Muscle of arm (tissue), 14 donors: Measurements from ENCODE around the gene REP15. TPM values are rescaled to one million over a fixed set of nuclear protein-coding genes. Genes with fewer than 3 reads are reported as not detected.
"Not testable (repeated sequence)": the region's sequence is repeated elsewhere in the genome, so short reads cannot be mapped to it uniquely, and the experiment has no call there.

Source experiments
- DNase-seq: peaks from one replicate; pipeline ENCODE4 v3.0.0-alpha.2; 2013
- long read RNA-seq, 11 donors: transcript quantifications; one replicate each; lab custom pipeline, GENCODE V29; 2026
- polyA plus RNA-seq, 12 donors: library from polyadenylated mRNA; unstranded; fragments of 120-200 nt; gene quantifications; one replicate each; pipeline ENCODE4 v1.2.1, GENCODE V29; 2013; ENCODE audit not compliant: insufficient read length in 12 of 12

Gene REP15, protein sequence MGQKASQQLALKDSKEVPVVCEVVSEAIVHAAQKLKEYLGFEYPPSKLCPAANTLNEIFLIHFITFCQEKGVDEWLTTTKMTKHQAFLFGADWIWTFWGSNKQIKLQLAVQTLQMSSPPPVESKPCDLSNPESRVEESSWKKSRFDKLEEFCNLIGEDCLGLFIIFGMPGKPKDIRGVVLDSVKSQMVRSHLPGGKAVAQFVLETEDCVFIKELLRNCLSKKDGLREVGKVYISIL
- 1 to 10 TPM in 10 of 12 donors, not detected in 2; 1.1 to 2.3 (median 1.7) TPM for polyA plus RNA-seq
- long read RNA-seq, donor 1, transcript REP15-201 (1 exons, 1,078 nt): major isoform, 71 of 71 reads
- long read RNA-seq, donor 1, partial matches to known transcripts: 0 of 71 reads
- long read RNA-seq, donor 1, other reads (novel, unspliced or antisense): 0 of 71 reads
- long read RNA-seq, donor 2: 0 reads
- long read RNA-seq, donor 3: 0 reads
- long read RNA-seq, donor 4: 0 reads
- long read RNA-seq, donor 5: 0 reads
- long read RNA-seq, donor 6: 0 reads
- long read RNA-seq, donor 7: 0 reads
- long read RNA-seq, donor 8, partial matches to known transcripts: 0 of 1 reads
- long read RNA-seq, donor 8, other reads (novel, unspliced or antisense): 0 of 1 reads
- long read RNA-seq, donor 9: 0 reads
- long read RNA-seq, donor 10: 0 reads
- long read RNA-seq, donor 11: 0 reads

DNA sequence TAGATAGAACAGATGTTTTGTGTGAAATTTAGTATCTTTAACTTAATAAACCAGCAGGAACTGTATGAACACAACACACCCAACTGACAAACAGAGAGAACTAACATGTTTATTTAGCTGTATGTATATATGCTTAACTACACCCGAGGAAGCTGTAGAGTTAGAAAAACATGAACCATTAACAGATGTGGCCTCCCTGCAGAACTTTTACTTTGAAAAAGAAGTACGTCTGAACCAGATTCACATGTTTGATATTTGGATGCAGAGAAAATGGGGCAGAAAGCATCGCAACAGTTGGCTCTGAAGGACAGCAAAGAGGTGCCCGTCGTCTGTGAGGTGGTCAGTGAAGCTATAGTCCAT, at the start of gene REP15:
Gene REP15 (plus strand): TSS at position 155 of the 360 bp plus-strand sequence. CDS start 116 bp downstream, at position 271.
- no peak for DNase-seq

DNA sequence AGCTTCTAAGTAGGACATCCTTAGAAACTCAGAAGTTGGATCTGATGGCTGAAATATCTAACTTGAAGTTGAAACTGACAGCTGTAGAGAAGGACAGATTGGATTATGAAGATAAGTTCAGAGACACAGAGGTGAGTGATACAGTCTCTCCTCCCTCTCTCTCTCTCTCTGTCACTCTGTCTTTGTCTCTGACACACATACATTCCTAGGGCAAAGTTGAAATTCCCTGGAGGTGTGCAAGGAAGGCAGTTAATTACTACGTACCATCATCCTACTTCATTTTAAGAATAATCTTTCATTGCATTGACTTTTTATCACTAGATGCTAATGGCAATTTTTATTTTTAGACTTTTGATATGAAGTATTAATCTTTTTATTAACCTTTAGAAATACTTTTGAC, 46.2 kb upstream of the REP15 start:
- no peak for DNase-seq

DNA sequence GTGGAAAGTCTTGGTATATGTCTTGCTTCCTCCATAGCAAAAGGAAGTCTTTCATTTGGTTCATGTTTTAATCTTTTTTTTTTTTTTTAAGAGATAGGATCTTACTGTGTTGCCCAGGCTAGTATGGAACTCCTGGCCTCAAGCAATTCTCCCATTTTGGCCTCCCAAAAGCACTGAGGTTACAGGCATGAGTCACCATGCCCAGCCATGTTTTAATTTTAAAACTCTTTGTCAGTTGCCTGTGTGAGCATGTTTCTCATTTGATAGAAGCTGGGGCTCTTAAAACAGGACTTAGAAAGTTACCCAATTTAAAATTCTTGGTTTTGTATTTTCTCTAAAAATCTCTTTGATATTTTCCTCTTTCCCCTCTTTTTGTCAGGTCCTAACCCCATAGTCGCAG, 45.0 kb upstream of the REP15 start:
- DNase-seq: no peak

DNA sequence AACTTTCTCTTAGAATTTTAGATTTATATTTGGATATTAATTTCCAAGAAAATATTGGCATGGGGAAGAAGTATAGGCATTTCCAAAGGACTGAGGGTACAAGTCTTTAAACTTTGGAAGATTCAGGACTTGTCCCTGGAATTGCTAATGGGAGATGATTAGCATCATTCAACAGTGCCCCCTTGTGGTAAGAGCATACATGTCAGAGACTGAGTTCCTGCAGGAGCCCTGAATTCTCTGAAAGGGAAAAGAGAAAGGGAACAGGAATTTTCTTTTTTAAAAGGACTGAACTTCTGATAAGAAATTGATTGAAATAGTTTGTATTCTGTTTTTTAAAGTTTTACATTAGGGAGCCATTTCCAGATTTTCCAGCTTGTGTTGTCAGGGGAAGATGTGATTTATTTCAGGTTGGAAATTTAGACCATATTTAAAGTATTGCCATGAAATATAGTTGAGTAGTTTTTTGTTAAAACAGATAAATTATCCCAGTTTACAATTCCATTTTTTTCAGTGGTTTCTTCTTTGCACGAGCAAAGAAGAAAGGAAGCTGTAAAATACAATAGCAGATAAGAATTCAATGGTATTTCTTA, 44.0 kb upstream of the REP15 start:
- DNase-seq: peak; percentile 85

DNA sequence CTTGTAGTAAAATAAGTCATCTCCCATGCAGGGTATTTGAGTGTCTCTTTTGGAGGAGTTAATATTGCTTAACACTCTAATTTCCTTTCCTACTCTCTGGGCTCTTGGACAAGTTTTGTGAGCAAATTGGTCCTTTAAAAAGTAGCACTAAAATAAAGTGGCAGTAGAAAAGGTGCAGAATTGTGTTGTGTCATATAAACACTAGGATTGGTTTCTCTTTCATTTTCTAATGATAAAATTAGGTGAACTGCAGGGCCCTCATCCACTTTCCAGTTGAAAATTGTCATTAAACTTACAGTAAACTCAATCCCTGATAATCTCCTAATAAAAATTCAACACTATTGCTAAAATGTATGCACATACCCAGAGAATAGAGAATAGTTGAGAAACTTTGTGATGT, 42.6 kb upstream of the REP15 start:
- DNase-seq: no peak

DNA sequence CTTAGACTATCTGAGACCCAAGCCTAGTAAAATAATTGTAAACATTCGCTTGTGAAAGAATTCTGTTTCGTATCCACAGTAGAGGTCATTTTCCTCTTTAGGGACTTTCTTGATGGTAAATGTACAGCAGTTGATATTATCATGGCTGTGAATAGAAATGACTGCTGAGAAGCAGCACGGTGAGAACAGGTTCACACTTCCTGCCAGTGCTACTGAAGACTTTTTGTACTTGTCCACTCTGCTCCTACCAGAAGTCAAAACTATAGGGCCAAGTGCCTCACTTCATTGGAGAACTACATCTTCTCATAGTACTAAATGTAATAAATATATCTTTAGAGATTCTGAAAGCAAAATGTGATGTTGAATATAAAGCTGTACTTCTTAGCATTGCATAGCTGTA, 40.8 kb upstream of the REP15 start:
- not testable (repeated sequence) for DNase-seq

DNA sequence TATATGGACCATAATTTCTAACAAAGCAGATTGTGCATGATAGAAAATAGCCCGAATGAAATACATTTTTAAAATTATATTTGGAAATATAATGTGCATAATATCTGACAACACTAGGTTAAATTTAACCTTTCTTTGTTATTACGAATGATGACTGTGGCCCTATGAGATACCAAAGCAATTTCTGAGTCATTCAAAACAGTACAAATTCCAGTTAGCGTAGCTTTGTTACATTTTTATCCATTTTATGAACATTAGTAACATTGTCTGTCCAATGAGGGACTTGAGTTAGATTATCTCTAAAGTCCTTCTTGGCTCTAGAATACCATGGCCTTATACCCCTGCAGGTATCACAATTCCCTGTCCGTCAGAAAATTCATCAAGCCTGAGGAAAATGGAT, 39.0 kb upstream of the REP15 start:
- DNase-seq: no peak

DNA sequence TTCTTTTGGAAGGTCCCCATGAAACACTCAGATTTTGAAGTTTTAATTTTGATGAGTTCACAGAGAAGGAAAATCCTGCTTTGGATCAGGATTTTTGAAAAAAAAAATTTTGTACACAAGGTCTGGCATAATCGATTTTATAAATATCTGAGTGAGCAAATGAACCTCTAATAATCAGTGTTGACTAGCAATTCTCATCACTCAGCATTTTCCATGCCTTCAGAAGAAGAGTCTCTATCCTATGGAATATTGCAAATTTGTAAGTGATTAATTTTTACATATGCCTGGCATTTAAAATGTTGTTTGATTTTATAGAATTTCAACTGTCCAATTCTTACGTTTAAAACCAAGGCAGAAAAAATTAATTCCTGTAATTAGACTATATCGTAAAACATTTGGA, 30.5 kb upstream of the REP15 start:
- DNase-seq: no peak

DNA sequence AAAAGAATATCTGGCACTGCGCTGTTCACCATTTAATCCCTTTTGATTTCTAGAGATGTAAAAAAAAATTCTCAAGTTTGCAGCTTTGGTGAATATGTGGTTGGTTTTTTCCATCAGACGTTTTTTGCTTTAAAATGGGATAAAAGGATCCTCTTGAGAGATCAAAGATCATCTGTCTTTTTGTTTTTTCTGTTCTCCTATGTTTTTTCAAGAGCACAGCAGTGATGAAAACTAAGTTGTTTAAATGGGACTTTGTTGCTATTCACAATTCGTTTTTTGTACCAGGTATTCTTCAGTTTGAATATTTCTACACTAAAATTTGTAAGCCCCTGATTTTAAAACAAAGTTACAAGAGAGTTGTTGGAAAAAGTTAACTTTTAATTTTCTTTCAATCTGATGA, 29.7 kb upstream of the REP15 start:
- DNase-seq: no peak

DNA sequence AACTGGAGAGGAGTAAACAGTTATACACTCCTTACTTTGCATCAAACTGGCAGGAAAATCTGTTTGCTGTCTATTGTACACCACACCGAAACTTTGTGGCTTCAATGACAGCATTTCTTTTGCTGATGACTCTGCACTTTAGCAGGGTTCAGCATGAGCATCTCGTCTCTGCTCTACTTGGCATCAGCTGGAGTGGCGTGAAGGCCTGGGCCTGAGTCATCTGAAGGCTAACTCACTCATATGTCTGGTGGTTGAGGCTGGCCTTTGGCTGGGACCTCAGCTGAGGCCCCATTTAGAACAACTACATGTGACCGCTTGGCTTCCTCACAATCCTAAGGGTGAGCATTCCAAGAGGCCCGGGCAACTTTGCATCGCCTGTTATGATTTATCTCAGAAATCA, 28.7 kb upstream of the REP15 start:
- DNase-seq: no peak

DNA sequence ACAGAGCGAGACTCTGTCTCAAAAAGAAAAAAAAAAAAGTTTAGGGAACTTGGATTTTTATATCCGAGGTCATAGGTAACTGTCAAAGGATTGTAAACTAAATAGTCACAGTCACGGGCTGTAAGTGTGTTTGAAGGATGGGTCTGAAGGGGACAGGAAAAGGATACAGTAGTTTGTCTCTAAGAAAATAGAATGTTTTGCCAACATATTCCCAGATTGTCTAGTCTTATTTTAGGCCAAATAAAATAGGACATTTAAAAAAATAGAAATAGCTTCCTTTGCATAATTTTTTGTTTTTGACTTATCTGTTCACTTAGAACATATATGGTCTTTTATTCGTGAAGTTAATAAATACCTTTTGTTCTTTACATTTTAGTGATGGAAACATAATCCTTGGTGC, 24.2 kb upstream of the REP15 start:
- peak; percentile 25 for DNase-seq

DNA sequence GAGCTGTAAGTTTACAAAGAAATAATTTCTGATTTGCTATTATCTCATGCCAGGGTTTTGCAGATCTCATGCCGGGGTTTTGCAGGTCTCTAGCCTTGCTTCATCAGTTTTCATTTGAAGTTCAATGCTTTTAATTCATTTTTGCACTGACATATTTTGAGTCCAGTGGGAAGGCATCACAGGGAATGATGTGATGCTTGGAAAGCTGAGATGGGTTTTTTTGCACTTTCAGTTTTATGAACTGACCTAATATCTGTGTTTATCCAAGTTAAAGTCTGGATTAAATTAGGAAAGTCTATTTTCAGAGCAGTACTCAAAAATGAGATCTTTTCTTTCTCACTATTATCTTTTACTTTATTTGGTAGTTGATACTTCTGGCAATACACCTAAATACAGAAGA, 23.6 kb upstream of the REP15 start:
- peak; percentile 66 for DNase-seq

DNA sequence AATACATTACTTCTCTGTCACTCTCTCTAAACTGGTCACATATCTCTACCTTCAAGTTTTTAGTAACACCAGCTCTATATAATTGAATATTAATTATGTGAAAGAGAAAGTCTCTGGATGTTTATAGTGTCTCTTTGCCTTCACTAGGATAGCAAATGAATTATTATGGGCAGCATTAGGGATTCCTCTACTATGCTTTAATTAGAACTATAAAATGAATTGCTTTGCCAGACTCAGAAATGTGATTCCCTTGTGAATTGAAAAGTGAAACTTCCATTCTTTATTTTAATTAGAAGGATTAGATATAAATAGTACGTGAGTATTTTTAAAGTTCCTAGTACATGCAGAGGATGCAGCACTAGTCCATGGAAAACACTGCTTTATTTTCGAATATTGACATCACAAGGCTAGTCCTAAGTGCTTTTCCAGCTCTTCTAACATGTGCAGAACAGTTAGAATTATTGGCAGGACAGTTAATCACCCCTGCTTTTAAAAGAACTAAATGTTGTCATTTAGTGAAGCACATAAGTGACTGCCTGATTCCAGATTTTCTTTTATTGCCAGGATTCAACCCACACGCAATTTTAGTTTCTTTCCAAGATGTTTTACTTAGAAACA, 23.0 kb upstream of the REP15 start:
- peak; percentile 65 for DNase-seq

DNA sequence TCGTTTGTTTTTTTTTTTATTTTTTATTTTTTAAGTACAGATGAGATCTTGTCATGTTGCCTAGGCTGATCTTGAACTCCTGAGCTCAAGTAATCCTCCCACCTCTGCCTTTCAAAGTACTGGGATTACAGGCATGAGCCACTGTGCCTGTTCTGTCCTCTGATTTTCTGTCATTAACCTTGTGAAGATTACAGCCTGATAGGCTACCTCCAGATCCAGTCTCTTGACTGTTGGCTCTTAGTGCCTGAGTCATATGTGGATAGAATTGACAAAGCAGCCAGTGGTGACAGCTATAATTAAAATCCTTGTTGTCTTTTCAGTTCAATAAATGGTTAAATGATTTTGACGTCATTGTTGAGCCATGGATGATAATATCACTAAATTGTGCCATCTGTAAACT, 21.3 kb upstream of the REP15 start:
- no peak for DNase-seq

DNA sequence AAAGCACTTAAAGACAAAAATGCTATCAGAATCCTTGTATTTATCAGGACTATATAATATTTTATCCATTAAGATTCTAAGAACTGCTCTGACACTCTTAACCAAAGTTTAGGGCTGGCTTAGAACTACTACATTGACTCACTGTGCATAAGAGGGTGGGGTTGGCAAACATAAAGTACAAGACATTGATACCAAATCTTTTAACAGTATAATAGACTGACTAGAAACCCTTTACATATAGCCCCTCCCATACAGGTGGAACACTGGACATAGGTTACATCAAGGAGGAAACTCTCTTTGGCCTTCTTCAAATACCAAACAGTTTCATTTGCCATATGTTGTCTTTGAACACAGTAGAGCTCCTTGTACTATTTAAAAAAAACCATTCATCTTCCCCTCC, 15.6 kb upstream of the REP15 start:
- no peak for DNase-seq

DNA sequence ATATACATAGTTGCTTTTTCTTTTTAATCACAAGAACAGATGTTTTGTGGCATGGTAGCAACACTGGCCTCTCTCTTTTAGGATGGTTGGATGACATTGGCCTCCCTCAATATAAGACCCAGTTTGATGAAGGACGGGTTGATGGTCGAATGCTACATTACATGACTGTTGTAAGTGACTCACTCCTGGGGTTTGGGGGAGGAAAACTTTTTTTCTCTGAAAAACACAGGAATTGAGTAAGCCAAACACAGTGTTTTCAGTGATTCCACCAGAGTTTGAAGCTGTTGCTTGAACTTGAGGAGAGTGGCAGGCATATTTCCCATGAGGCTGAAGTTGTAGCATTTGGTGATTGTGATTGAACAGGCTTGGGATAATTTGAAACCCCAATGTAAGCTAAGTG, 13.7 kb upstream of the REP15 start:
- DNase-seq: no peak

DNA sequence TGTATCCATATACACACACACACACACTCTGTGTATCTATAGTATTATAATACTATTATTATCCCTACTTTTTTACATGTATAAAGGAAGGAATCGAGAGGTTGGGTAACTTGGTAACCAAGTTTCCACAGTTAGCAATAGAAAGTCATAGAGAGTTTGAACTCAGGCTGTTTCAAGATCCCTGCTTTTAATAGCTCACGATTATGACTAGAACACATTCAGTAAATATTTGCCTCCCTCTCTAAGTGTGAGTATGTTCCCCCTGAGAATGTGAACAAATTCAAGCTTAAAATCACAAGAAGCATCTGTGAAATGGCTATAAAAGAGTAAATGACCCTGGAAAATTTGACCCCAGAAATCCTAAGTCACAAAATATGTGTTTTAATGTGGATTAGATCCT, 11.0 kb upstream of the REP15 start:
- no peak for DNase-seq

DNA sequence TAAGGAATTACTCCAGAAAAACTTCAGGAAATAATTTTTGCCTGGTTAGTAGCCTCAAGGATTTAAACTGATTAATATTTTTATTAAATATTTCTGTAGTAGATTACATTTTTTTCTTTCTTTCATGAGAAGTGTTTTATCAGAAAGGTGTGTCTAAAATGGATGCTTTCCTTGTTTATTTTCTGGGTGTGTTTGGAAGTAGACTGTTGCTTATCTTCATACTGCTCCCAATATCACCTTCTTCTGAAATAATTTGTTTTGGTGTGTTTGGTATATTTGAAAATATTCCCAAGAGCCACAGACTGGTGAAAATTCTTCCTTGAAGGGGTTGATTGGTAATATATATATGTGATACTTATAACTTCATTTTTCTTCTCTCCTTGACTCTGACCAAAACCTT, 10.1 kb upstream of the REP15 start:
- no peak for DNase-seq

DNA sequence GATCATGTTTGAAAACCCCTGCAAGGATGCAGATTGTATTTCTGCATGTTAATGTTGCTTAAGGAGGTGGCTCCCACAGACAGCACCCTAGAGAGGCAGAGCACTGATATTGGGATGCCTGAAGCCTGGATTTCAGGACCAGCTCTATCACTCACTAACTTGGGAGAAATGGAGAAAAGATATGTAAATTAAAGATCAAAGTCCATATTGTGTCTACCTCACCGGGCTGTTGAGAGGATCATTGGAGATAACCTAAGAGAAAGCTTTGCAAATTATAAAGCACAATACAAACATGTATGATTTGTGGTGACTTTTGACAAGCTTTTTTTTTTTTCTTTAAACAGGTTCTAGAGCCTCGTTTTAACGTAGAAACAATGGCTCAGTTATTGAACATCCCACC, 7.6 kb upstream of the REP15 start:
- DNase-seq: no peak

DNA sequence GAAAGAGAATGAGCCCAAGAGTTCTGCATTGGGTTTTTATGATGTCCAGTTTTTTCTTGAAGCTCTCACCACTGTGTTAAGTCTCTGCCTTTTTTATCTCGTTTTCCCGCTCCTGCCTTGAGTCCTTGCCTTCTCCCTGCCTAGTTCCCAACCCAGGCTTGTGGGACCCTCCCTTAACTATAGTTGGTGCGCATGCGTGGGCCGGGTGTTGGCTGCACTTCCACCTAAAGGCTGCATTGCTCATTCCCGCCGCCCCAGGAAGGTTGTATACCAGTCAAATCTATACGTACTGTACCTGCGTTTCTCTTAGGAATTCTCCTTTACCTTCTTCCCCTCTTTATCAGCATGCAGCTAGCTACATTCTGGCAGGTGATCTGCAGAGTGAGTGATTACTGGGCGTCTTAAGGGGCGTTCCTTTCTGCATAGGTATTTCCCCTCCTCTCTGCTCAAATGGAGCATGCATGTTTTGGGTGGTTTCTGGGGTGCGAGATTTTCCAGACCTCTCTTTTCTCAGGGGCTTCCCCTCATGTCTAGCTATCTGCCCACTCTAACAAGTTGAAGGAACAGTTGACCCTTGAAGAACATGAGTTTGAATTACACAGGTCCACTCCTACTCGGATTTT, 6.6 kb upstream of the REP15 start:
- DNase-seq: no peak

DNA sequence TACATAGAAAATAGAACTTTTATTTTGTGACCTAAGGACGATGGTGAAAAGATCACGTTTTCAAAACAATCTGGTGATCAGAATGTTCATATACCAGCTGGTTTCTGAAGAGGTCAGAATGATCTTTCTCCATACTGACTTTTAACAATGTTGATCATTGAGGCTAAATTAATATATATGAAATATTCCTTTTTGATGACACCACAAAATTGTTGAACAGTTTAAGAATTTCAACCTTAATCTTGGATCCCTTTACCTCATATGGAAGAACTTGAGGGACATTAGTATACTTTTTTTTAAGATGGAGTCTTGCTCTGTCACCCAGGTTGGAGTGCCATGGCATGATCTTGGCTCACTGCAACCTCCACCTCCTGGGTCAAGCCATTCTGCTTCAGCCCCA, 2.8 kb upstream of the REP15 start:
- DNase-seq: no peak

DNA sequence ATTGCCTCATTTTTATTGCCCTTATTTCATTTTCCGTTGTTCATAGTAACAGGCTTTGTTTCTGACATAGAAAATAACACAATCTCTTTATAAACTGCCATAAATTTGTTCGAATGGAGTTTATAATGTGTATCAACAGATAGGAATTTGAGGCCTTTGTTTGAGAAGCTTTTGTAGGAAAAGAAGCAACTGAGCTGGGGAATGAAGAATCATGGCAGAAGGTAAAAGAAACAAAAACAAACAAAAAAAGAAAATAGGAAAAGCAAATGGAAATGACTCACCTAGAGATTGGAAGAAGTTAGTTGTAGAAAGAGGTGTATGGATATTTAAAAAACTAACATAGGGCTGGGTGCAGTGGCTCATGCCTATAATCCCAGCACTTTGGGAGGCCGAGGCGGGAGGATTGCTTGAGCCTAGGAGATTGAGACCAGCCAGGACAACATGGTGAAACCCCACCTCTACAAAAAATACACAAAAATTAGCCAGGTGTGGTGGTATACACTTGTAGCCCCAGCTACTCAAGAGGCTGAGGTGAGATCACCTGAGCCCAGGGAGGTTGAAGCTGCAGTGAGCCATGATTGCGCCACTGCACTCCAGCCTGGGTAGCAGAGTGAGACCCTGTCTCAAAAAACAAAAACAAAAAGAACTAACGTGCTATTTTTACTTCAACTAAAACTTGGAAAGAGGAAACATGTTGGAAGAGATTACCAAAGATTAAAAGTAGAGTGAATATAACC, 523 bp upstream of the REP15 start:
- DNase-seq: no peak
